HG03354 (cell line): ENCODE measurements around the gene FLNC.

Source experiments
- ATAC-seq: cut with Tn5 transposase; IDR thresholded peaks from one replicate; pipeline ENCODE4 v1.9.1; 2021; ENCODE audit warnings: mild to moderate bottlenecking; ENCODE audit not compliant: unreplicated experiment, poor library complexity, severe bottlenecking

Gene FLNC

GRCh38 chr7:128831178-128831993, 1.2 kb downstream of the FLNC start:
- ATAC-seq: no peak

- ATAC-seq: no peak
These were observed 2.0 kb downstream of the FLNC start for GRCh38 chr7:128831994-128832879.

- ATAC-seq: no peak
These were observed 2.6 kb downstream of the FLNC start for GRCh38 chr7:128832880-128833147.

GRCh38 chr7:128833148-128833945, 3.1 kb downstream of the FLNC start:
- ATAC-seq: no peak

- no peak for ATAC-seq
These were observed 3.7 kb downstream of the FLNC start for GRCh38 chr7:128833946-128834325.

- no peak for ATAC-seq
These were observed 5.1 kb downstream of the FLNC start for GRCh38 chr7:128835231-128835751.

- ATAC-seq: no peak
These were observed 5.8 kb downstream of the FLNC start for GRCh38 chr7:128835790-128836641.

- ATAC-seq: no peak
These were observed 6.6 kb downstream of the FLNC start for GRCh38 chr7:128836729-128837348.

GRCh38 chr7:128837521-128837921, 7.3 kb downstream of the FLNC start:
- no peak for ATAC-seq

GRCh38 chr7:128838109-128838779, 8.0 kb downstream of the FLNC start:
- ATAC-seq: no peak

- no peak for ATAC-seq
These were observed 8.9 kb downstream of the FLNC start for GRCh38 chr7:128838981-128839731.

GRCh38 chr7:128839751-128840177, 9.6 kb downstream of the FLNC start:
- ATAC-seq: no peak

GRCh38 chr7:128840326-128841170, 10.3 kb downstream of the FLNC start:
- ATAC-seq: no peak

- ATAC-seq: no peak
These were observed 11.0 kb downstream of the FLNC start for GRCh38 chr7:128841171-128841690.

- no peak for ATAC-seq
These were observed 11.9 kb downstream of the FLNC start for GRCh38 chr7:128841921-128842673.
